ENCODE results near the gene PBRM1. TPM values are rescaled to one million over a fixed set of nuclear protein-coding genes. Genes with fewer than 3 reads are reported as not detected.

Gene PBRM1
- total RNA-seq, 4 donors from 2014 or later, result 51.6 to 78.7 (median 74.0) TPM

GRCh38 chr3:52695798-52696671 lies 10.3 kb upstream of the PBRM1 start:
- no peak for DNase-seq (ENCODE audit: low spot score in 2 of 2)
- intact Hi-C loops (cut with DNase I; ENCODE audit: low total_unique reads), result no loop called here
- WGBS, 2 donors, result 83 to 84% methylated on average over 4 of the region's 4 CpGs
- TF ChIP-seq, protein P1, sequence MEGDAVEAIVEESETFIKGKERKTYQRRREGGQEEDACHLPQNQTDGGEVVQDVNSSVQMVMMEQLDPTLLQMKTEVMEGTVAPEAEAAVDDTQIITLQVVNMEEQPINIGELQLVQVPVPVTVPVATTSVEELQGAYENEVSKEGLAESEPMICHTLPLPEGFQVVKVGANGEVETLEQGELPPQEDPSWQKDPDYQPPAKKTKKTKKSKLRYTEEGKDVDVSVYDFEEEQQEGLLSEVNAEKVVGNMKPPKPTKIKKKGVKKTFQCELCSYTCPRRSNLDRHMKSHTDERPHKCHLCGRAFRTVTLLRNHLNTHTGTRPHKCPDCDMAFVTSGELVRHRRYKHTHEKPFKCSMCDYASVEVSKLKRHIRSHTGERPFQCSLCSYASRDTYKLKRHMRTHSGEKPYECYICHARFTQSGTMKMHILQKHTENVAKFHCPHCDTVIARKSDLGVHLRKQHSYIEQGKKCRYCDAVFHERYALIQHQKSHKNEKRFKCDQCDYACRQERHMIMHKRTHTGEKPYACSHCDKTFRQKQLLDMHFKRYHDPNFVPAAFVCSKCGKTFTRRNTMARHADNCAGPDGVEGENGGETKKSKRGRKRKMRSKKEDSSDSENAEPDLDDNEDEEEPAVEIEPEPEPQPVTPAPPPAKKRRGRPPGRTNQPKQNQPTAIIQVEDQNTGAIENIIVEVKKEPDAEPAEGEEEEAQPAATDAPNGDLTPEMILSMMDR (IDR thresholded peaks at IDR 0.05), result no peak
- TF ChIP-seq POLR2A (IDR thresholded peaks at IDR 0.05), result no peak
- no peak overlapping the region for H3K4me3 ChIP-seq (ENCODE audit: low read depth, poor library complexity, severe bottlenecking)

DNA sequence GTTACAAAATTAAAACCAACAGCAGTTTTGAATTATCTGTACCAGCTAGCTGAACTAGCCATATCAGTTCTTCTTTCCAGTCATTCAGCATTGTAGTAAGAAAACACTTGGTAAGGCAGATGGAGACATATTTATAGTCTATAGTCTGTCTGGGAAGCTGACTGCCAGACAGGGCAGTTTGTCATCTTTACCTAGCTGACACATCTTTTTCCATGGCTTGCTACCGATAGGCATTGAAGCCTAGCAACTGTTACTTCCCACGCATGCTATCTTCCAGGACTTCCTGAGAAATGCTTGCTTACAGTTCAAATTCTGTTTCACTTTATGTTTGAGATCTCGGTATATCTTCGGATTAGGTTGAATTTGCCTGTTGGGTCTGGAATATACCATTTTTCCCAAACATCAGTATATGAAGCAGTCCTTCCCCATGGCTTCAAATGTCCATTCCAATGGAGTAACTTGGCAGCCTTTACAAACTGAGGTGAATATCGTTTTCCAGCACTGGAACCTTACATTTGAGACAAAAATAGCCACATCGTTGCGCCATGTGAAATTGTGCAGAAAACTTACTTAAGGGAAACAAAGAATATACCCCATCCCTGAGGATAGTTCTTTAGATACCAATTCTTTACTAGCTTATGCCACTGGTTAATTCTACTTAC lies 8.9 kb upstream of the PBRM1 start:
- H3K4me3 ChIP-seq (ENCODE audit: low read depth, poor library complexity, severe bottlenecking), result no peak overlapping the region
- 81 to 84% methylated on average over 7 of the region's 7 CpGs for WGBS, 2 donors
- no peak for TF ChIP-seq POLR2A (IDR thresholded peaks at IDR 0.05)
- TF ChIP-seq, protein P1 (IDR thresholded peaks at IDR 0.05), result no peak
- DNase-seq (ENCODE audit: low spot score in 2 of 2), result no peak
- intact Hi-C loops (cut with DNase I; ENCODE audit: low total_unique reads), result no loop called here

GRCh38 chr3:52693071-52693470 lies 7.4 kb upstream of the PBRM1 start:
- DNase-seq (ENCODE audit: low spot score in 2 of 2), result no peak
- no peak overlapping the region for H3K4me3 ChIP-seq (ENCODE audit: low read depth, poor library complexity, severe bottlenecking)
- intact Hi-C loops (cut with DNase I; ENCODE audit: low total_unique reads), result no loop called here
- TF ChIP-seq POLR2A (IDR thresholded peaks at IDR 0.05), result no peak
- TF ChIP-seq, protein P1 (IDR thresholded peaks at IDR 0.05), result no peak

GRCh38 chr3:52690560-52690959 lies 4.8 kb upstream of the PBRM1 start:
- no peak overlapping the region for H3K4me3 ChIP-seq (ENCODE audit: low read depth, poor library complexity, severe bottlenecking)
- 83 to 92% methylated on average over 2 of the region's 2 CpGs for WGBS, 2 donors
- intact Hi-C loops (cut with DNase I; ENCODE audit: low total_unique reads), result no loop called here
- TF ChIP-seq POLR2A (IDR thresholded peaks at IDR 0.05), result no peak
- TF ChIP-seq, protein P1 (IDR thresholded peaks at IDR 0.05), result no peak
- DNase-seq (ENCODE audit: low spot score in 2 of 2), result no peak

GRCh38 chr3:52689151-52689550 lies 3.4 kb upstream of the PBRM1 start:
- DNase-seq (ENCODE audit: low spot score in 2 of 2), result no peak
- no peak overlapping the region for H3K4me3 ChIP-seq (ENCODE audit: low read depth, poor library complexity, severe bottlenecking)
- WGBS, 2 donors, result 73 to 79% methylated on average over 3 of the region's 3 CpGs
- intact Hi-C loops (cut with DNase I; ENCODE audit: low total_unique reads), result loop anchor here (10.0 kb wide), 1 partner anchor 234 kb away; the partner anchor contains the start of genes NISCH and TNNC1
- TF ChIP-seq, protein P1 (IDR thresholded peaks at IDR 0.05), result no peak
- TF ChIP-seq POLR2A (IDR thresholded peaks at IDR 0.05), result no peak
